ENCODE results near the gene NF2.

Gene NF2

GRCh38 chr22:29626497-29627195, 23.2 kb downstream of the NF2 start:
- no peak overlapping the region for H3K4me3 ChIP-seq (ENCODE audit: control insufficient read depth, low read depth, low read length)
- DNase-seq (ENCODE audit: low read depth), result peak; percentile 82

DNA sequence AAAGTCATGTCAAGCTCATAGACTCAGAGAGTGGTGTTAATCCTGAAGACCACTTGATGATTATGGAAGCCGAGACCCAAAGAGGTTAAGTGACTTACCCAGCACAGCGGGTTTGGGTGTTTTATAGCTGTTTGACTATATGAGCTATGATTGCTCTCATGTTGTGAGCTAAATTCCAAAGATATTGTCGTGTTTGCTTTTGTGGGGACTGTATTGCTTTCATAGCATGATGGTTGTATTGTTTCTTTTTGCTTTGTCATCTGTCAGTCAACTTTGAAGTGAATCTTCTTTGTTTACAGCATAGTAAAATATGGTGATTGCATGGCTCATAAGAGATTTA, 23.7 kb downstream of the NF2 start:
- no peak overlapping the region for H3K4me3 ChIP-seq (ENCODE audit: control insufficient read depth, low read depth, low read length)
- no peak for TF ChIP-seq CTCF (IDR thresholded peaks at IDR 0.05; ENCODE audit: control insufficient read depth, insufficient read depth, low read depth, low read length, missing control alignments)
- no peak for DNase-seq (ENCODE audit: low read depth)

More at GRCh38 chr22:29626497-29627195, 23.2 kb downstream of the NF2 start:
- TF ChIP-seq CTCF (IDR thresholded peaks at IDR 0.05; ENCODE audit: control insufficient read depth, insufficient read depth, low read depth, low read length, missing control alignments), result no peak

GRCh38 chr22:29628996-29629902, 25.8 kb downstream of the NF2 start:
- no peak for TF ChIP-seq CTCF (IDR thresholded peaks at IDR 0.05; ENCODE audit: control insufficient read depth, insufficient read depth, low read depth, low read length, missing control alignments)
- no peak for DNase-seq (ENCODE audit: low read depth)
- H3K4me3 ChIP-seq (ENCODE audit: control insufficient read depth, low read depth, low read length), result no peak overlapping the region

GRCh38 chr22:29629903-29630516, 26.6 kb downstream of the NF2 start:
- TF ChIP-seq CTCF (IDR thresholded peaks at IDR 0.05; ENCODE audit: control insufficient read depth, insufficient read depth, low read depth, low read length, missing control alignments), result no peak
- no peak for DNase-seq (ENCODE audit: low read depth)
- no peak overlapping the region for H3K4me3 ChIP-seq (ENCODE audit: control insufficient read depth, low read depth, low read length)

GRCh38 chr22:29630987-29631386, 27.6 kb downstream of the NF2 start:
- no peak overlapping the region for H3K4me3 ChIP-seq (ENCODE audit: control insufficient read depth, low read depth, low read length)
- no peak for DNase-seq (ENCODE audit: low read depth)
- no peak for TF ChIP-seq CTCF (IDR thresholded peaks at IDR 0.05; ENCODE audit: control insufficient read depth, insufficient read depth, low read depth, low read length, missing control alignments)

DNA sequence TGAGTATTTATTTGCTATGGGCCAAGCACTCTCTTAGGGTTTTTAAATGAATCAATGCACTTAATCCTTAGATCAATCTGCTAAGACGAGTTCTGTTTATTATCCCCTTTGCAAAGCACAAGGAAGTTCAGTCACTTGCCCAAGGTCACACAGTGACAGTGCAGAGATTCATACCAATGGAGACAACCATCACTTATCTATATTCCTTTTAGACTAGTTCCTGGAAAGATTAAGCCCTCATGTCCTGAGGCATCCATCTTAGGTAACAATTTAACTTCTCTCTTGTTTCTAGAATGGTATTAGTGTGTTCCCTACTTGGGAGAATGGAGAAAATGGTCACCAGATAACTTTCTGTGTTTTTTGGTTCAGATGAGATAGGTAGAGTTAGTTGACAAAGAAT, 28.3 kb downstream of the NF2 start:
- TF ChIP-seq CTCF (IDR thresholded peaks at IDR 0.05; ENCODE audit: control insufficient read depth, insufficient read depth, low read depth, low read length, missing control alignments), result no peak
- no peak for DNase-seq (ENCODE audit: low read depth)
- no peak overlapping the region for H3K4me3 ChIP-seq (ENCODE audit: control insufficient read depth, low read depth, low read length)

Measured in AG09309 (cell line).